ENCODE results near the gene TMTC1.

The TMTC1 gene

DNA sequence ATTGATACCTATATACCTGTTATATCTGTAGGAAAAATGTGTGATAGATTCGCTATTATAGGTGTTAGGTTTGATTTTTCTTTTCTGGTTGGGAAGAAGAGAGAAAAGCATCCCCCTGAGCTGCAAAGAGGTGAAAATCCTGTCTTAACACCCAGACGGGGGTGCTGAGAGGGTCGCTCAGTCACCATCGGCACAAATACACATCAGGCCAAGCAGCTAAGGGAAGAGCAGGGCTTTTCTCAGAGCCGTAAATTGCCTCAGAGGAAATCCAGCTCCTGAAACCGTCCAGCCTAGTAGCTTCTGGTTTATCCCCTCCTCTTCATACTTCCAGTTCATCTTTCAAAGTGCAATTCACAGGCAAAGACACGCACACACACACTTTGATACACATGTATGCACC lies 175.2 kb downstream of the TMTC1 start:
- Histone ChIP-seq H2BK15ac (ENCODE audit: low read depth, poor library complexity, severe bottlenecking) (no peak overlapping the region), H2BK120ac (ENCODE audit: low read depth, low read length) (no peak overlapping the region), H3K36me3 (ENCODE audit: control insufficient read depth in 1 of 2, insufficient read depth in 2 of 2, low read depth in 1 of 2, low read length in 2 of 2) (peaks cover 0 to 11% of the 10 kb centered on the region in 2 experiments), H4K8ac (ENCODE audit: low read length) (no peak overlapping the region), H3K14ac (ENCODE audit: low read length in 2 of 2) (no peak overlapping the region), H3K4me2 (ENCODE audit: low read length, poor library complexity, severe bottlenecking) (no peak overlapping the region), H2AFZ (ENCODE audit: low read depth, low read length) (no peak overlapping the region), H3K4ac (ENCODE audit: low read depth in 1 of 2, low read length in 2 of 2) (no peak overlapping the region), H3K27me3 (ENCODE audit: control insufficient read depth in 1 of 2, insufficient read depth in 1 of 2, low read length in 2 of 2) (no peaks in the 10 kb centered on the region), H3K9me3 (ENCODE audit: control insufficient read depth, low read length) (no peaks in the 10 kb centered on the region), H3K79me1 (replicated peaks; ENCODE audit: low read length, poor library complexity, severe bottlenecking) (no peaks in the 10 kb centered on the region), H3K27ac (ENCODE audit: low read length, poor library complexity, severe bottlenecking) (no peak overlapping the region), H3K18ac (ENCODE audit: low read depth in 1 of 2, low read length in 2 of 2) (no peak overlapping the region), H3K4me3 (ENCODE audit: insufficient read depth in 1 of 2, low read depth in 1 of 2, low read length in 2 of 2) (no peak overlapping the region), H2BK12ac (ENCODE audit: low read length in 2 of 2) (no peak overlapping the region), H3K4me1 (ENCODE audit: control insufficient read depth, insufficient read depth, low read depth, low read length) (no peaks in the 10 kb centered on the region), H4K91ac (ENCODE audit: low read length) (no peak overlapping the region), H3K23ac (ENCODE audit: low read length in 2 of 2) (no peak overlapping the region), H2AK5ac (ENCODE audit: low read length, severe bottlenecking) (no peak overlapping the region), H3K9ac (ENCODE audit: low read length) (no peak overlapping the region), H2BK5ac (ENCODE audit: low read depth, low read length, poor library complexity, severe bottlenecking) (no peak overlapping the region)
- no peak for DNase-seq
- WGBS: 57% methylated on average over 7 of the region's 7 CpGs

DNA sequence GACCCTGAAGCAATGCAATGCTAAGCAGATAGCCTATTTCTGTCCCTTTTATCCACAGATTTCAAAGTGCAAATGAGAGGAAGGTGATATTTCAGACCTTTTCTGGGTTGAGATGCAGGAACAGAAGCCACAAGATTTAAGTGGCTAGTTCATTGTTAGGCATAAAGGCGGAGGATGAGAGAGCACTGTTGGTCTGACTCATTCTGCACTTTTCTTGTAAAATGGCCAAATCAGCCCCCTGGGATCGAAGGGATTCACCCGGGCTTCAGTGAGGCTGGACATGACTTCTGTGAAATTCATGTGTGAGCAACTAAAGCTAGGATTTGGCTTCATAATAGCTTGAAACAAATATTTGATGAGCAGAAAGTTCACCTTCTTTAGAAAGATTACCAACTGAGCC lies 184.4 kb downstream of the TMTC1 start:
- Histone ChIP-seq H3K4ac (ENCODE audit: low read depth in 1 of 2, low read length in 2 of 2) (no peak overlapping the region), H2AK5ac (ENCODE audit: low read length, severe bottlenecking) (no peak overlapping the region), H3K9me3 (ENCODE audit: control insufficient read depth, low read length) (no peaks in the 10 kb centered on the region), H4K91ac (ENCODE audit: low read length) (no peak overlapping the region), H3K9ac (ENCODE audit: low read length) (peak overlapping the region; percentile 3), H3K27me3 (ENCODE audit: control insufficient read depth in 1 of 2, insufficient read depth in 1 of 2, low read length in 2 of 2) (peaks cover 0 to 3% of the 10 kb centered on the region in 2 experiments), H4K8ac (ENCODE audit: low read length) (no peak overlapping the region), H3K79me1 (replicated peaks; ENCODE audit: low read length, poor library complexity, severe bottlenecking) (no peaks in the 10 kb centered on the region), H3K36me3 (ENCODE audit: control insufficient read depth in 1 of 2, insufficient read depth in 2 of 2, low read depth in 1 of 2, low read length in 2 of 2) (peaks cover 0 to 25% of the 10 kb centered on the region in 2 experiments), H2BK12ac (ENCODE audit: low read length in 2 of 2) (no peak overlapping the region), H3K4me1 (ENCODE audit: control insufficient read depth, insufficient read depth, low read depth, low read length) (no peaks in the 10 kb centered on the region), H2BK5ac (ENCODE audit: low read depth, low read length, poor library complexity, severe bottlenecking) (no peak overlapping the region), H3K4me2 (ENCODE audit: low read length, poor library complexity, severe bottlenecking) (no peak overlapping the region), H3K23ac (ENCODE audit: low read length in 2 of 2) (no peak overlapping the region), H3K4me3 (ENCODE audit: insufficient read depth in 1 of 2, low read depth in 1 of 2, low read length in 2 of 2) (no peak overlapping the region), H3K14ac (ENCODE audit: low read length in 2 of 2) (no peak overlapping the region), H3K18ac (ENCODE audit: low read depth in 1 of 2, low read length in 2 of 2) (no peak overlapping the region), H2BK15ac (ENCODE audit: low read depth, poor library complexity, severe bottlenecking) (no peak overlapping the region), H3K27ac (ENCODE audit: low read length, poor library complexity, severe bottlenecking) (no peak overlapping the region), H2BK120ac (ENCODE audit: low read depth, low read length) (no peak overlapping the region), H2AFZ (ENCODE audit: low read depth, low read length) (no peak overlapping the region)
- peak; percentile 62 for DNase-seq
- 7% methylated on average over 3 of the region's 3 CpGs for WGBS

GRCh38 chr12:29595071-29595755 lies 188.5 kb downstream of the TMTC1 start:
- DNase-seq: no peak
- Histone ChIP-seq H3K23ac (ENCODE audit: low read length in 2 of 2) (no peak overlapping the region), H2AK5ac (ENCODE audit: low read length, severe bottlenecking) (no peak overlapping the region), H2BK5ac (ENCODE audit: low read depth, low read length, poor library complexity, severe bottlenecking) (no peak overlapping the region), H3K4me3 (ENCODE audit: insufficient read depth in 1 of 2, low read depth in 1 of 2, low read length in 2 of 2) (no peak overlapping the region), H3K9ac (ENCODE audit: low read length) (no peak overlapping the region), H2BK12ac (ENCODE audit: low read length in 2 of 2) (no peak overlapping the region), H3K14ac (ENCODE audit: low read length in 2 of 2) (no peak overlapping the region), H3K27ac (ENCODE audit: low read length, poor library complexity, severe bottlenecking) (no peak overlapping the region), H2BK15ac (ENCODE audit: low read depth, poor library complexity, severe bottlenecking) (no peak overlapping the region), H4K8ac (ENCODE audit: low read length) (no peak overlapping the region), H3K18ac (ENCODE audit: low read depth in 1 of 2, low read length in 2 of 2) (no peak overlapping the region), H3K9me3 (ENCODE audit: control insufficient read depth, low read length) (no peaks in the 10 kb centered on the region), H2BK120ac (ENCODE audit: low read depth, low read length) (no peak overlapping the region), H3K4ac (ENCODE audit: low read depth in 1 of 2, low read length in 2 of 2) (no peak overlapping the region), H2AFZ (ENCODE audit: low read depth, low read length) (no peak overlapping the region), H3K4me1 (ENCODE audit: control insufficient read depth, insufficient read depth, low read depth, low read length) (no peaks in the 10 kb centered on the region), H3K36me3 (ENCODE audit: control insufficient read depth in 1 of 2, insufficient read depth in 2 of 2, low read depth in 1 of 2, low read length in 2 of 2) (peaks cover 0 to 10% of the 10 kb centered on the region in 2 experiments), H3K4me2 (ENCODE audit: low read length, poor library complexity, severe bottlenecking) (no peak overlapping the region), H4K91ac (ENCODE audit: low read length) (no peak overlapping the region), H3K79me1 (replicated peaks; ENCODE audit: low read length, poor library complexity, severe bottlenecking) (no peaks in the 10 kb centered on the region), H3K27me3 (ENCODE audit: control insufficient read depth in 1 of 2, insufficient read depth in 1 of 2, low read length in 2 of 2) (no peaks in the 10 kb centered on the region)
- 100% methylated on average over 1 of the region's 1 CpG for WGBS

DNA sequence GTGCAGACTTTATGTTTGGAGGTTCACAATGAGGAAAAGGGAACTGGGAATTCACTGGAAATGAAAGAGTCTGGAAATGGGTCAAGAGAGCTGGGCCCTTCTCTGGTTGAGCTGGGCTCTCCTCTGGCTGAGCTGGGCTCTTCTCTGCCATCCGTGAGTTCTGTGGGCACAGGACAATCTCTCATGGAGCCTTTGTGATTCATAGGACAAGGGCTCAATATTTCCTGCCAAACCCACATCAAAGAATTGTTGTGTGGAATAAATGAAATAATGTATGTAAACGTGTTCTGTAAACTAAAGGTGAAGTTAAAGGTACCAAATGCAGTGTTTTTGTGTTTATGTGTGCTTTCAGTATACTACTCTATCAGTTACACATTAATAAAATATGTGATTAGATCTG lies 190.7 kb downstream of the TMTC1 start:
- no peaks in the 10 kb centered on the region for H3K9me3 ChIP-seq (ENCODE audit: control insufficient read depth, low read length)
- no peak overlapping the region for H3K18ac ChIP-seq (ENCODE audit: low read depth in 1 of 2, low read length in 2 of 2)
- no peak overlapping the region for H3K4me3 ChIP-seq (ENCODE audit: insufficient read depth in 1 of 2, low read depth in 1 of 2, low read length in 2 of 2)
- no peak overlapping the region for H3K4me2 ChIP-seq (ENCODE audit: low read length, poor library complexity, severe bottlenecking)
- DNase-seq: no peak
- H3K14ac ChIP-seq (ENCODE audit: low read length in 2 of 2): no peak overlapping the region
- no peak overlapping the region for H2BK15ac ChIP-seq (ENCODE audit: low read depth, poor library complexity, severe bottlenecking)
- no peak overlapping the region for H3K4ac ChIP-seq (ENCODE audit: low read depth in 1 of 2, low read length in 2 of 2)
- no peak overlapping the region for H3K27ac ChIP-seq (ENCODE audit: low read length, poor library complexity, severe bottlenecking)
- 88% methylated on average over 1 of the region's 2 CpGs for WGBS
- H4K8ac ChIP-seq (ENCODE audit: low read length): no peak overlapping the region
- no peak overlapping the region for H2BK12ac ChIP-seq (ENCODE audit: low read length in 2 of 2)
- no peak overlapping the region for H2AK5ac ChIP-seq (ENCODE audit: low read length, severe bottlenecking)
- H3K23ac ChIP-seq (ENCODE audit: low read length in 2 of 2): no peak overlapping the region
- no peak overlapping the region for H3K9ac ChIP-seq (ENCODE audit: low read length)
- H3K27me3 ChIP-seq (ENCODE audit: control insufficient read depth in 1 of 2, insufficient read depth in 1 of 2, low read length in 2 of 2): no peaks in the 10 kb centered on the region
- H3K4me1 ChIP-seq (ENCODE audit: control insufficient read depth, insufficient read depth, low read depth, low read length): no peaks in the 10 kb centered on the region
- H3K36me3 ChIP-seq (ENCODE audit: control insufficient read depth in 1 of 2, insufficient read depth in 2 of 2, low read depth in 1 of 2, low read length in 2 of 2): peaks cover 0 to 10% of the 10 kb centered on the region in 2 experiments
- H4K91ac ChIP-seq (ENCODE audit: low read length): no peak overlapping the region
- no peak overlapping the region for H2BK5ac ChIP-seq (ENCODE audit: low read depth, low read length, poor library complexity, severe bottlenecking)
- H2AFZ ChIP-seq (ENCODE audit: low read depth, low read length): no peak overlapping the region
- no peak overlapping the region for H2BK120ac ChIP-seq (ENCODE audit: low read depth, low read length)
- no peaks in the 10 kb centered on the region for H3K79me1 ChIP-seq (replicated peaks; ENCODE audit: low read length, poor library complexity, severe bottlenecking)

All from mesenchymal stem cell (in vitro differentiated cells and primary cell).